Activated naive CD4-positive, alpha-beta T cell treated with Interleukin-2 at 50 U/mL for 16 hours (primary cell): ENCODE results near the gene PIKFYVE.
A peak's percentile ranks its signal among the peaks of the same experiment; 100 is the strongest.
"Not testable (repeated sequence)": the region's sequence is repeated elsewhere in the genome, so short reads cannot be mapped to it uniquely, and the experiment has no call there.

ENCODE experiments used
- DNase-seq: peaks from one replicate; pipeline ENCODE4 v3.0.0-alpha.2; 2020

Gene PIKFYVE

GRCh38 chr2:208363485-208363884, 97.4 kb downstream of the PIKFYVE start:
- DNase-seq: no peak

DNA sequence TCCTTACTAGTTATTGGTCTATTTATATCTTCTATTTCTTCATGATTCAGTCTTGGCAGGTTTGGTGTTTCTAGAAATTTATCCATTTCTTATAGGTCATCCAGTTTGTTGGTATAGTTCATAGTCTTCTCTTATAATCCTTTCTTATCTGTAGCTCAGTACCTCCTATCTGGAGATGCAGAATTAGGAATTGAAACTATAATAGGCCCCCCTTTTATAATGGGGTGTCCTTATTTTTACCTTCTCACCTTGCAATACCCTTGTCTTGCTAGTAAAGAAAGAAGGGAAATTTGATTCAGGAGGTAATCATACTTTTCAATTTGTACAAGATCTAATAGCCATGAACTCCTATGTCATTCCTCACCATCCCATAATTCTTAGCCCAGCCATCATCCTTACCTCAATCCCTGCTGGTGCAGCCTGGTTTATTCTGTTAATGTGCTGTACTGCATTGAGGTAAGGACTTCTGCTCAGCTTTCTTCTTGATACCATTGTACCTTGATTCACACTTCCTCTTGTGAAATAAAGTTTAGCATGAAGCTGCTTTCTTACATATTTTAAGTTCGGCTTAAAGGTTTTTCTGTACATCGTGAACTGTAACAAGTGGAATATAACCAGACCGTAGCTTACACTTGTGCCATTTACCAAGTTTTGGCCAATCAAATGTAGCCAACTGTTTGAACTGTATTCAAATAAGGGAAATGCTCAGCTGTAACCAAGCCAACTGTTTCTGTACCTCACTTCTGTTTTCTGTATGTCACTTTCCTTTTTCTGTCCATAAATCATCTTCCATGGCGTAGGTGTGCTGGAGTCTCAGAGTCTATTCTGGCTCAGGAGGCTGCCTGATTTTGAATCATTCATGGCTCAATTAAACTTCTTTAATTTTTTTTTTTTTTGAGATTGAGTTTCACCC, 100.4 kb downstream of the PIKFYVE start:
- no peak for DNase-seq

DNA sequence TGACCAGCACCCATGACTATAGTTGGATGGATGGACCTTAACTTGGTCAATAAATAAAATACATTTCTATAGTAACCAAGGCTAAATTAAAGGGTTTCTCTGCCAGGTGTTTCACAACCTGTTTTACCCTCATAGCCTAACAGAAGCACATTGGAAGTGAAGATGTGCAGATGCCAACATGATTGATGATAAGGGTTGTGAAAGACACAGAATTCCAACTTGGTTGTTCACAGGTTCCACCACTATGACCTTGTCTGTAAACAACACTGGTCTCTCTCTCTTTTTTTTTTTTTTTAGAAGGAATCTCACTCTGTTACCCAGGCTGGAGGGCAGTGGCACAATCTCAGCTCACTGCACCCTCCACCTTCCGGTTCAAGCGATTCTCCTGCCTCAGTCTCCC, 103.0 kb downstream of the PIKFYVE start:
- DNase-seq: no peak

DNA sequence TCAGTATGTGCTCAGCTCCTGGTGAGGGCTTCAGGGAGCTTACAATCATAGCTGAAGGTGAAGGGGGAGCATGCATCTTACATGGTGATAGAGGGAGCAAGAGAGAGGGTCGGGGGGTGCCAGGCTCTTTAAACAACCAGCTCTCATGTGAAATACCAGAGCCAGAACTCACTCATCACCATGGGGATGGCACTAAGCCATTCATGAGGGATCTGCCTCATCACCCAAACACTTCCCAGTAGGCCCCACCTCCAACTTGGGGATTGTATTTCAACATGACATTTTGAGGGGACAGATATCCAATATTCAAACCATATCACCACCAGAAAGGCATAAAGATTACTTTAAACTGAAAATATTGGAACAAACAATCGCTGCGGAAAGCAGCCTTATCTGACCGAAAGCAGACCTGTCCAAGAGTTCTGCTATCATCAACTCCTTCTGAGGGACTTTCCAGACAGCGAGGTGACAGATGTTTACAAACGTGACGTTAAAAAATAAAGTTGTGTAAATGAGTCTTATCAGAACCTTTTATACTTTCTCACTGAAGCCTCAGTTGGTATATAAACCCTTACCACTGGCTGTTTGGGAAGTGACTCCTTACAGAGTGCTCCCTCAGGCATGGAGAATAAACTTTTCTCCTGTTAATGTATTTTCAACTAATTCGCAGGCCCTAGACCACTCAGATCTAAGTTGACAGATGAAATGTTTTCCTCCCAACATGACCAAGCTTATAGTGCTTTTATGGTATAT, 105.0 kb downstream of the PIKFYVE start:
- no peak for DNase-seq

- no peak for DNase-seq
These were observed 105.5 kb downstream of the PIKFYVE start for GRCh38 chr2:208371634-208371935.

DNA sequence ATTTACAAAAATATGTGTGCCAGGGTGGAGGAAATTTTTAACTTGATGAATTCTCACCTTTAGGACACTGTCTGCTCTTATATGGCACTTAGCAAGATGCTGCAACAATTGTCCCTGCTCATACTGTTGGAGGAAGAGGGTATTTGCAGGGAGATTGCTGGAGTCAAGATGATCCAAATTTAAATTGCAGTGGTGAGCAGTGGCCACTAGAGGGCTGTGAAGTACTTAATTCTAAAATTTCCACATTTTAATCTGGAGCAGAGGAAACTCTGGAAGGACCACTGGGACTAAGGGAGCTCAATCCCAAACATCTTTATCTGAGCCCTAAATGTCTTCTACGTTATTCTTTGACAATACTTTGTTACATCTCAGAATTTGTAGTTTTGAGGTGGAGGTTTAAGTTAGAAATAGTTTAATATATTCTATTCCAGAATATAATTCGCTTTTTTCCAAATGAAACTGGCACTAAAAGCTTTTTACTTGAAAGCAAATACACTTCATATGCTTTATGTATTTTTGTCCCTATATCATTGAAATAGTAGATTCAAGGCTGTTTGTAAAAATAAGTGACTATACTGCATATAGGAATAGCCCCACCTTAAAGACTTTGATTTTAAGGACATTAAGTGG, 107.5 kb downstream of the PIKFYVE start:
- peak; percentile 11 for DNase-seq

DNA sequence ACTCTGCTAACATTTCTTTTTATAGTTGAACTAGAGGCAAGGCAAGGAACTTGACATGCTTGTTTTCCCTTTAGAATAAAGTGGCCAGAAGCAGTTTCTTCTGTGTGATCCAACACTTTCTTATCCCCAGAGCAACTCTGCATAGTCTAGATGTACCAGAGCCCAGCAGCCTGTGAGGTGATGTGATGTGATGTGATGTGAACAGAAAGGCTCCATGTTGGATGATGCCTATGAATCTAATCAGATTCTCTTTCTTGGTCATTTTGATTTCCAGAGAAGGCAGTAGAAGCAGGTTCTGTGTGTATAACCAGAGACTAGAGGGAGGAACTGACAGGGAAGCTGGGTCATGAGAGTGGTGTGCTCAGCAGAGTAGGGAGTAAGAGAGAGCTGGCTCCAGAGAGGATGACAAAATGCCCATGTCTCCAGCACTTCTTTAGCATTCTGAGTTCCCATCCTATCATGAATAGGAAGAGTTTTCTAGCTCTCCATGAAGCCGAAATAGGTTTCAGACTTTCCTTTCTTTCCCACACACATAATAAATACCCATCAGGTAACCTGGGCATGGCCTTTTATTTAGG, 109.5 kb downstream of the PIKFYVE start:
- no peak for DNase-seq

DNA sequence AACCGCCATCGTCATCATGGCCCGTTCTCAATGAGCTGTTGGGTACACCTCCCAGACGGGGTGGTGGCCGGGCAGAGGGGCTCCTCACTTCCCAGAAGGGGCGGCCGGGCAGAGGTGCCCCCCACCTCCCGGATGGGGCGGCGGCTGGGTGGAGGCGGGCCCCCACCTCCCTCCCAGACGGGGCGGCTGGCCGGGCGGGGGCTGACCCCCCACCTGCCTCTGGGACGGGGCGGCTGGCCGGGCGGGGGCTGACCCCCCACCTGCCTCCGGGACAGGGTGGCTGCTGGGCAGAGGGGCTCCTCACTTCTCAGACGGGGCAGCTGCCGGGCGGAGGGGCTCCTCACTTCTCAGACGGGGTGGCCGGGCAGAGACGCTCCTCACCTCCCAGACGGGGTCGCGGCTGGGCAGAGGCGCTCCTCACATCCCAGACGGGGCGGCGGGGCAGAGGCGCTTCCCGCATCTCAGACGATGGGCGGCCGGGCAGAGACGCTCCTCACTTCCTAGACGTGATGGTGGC, 111.3 kb downstream of the PIKFYVE start:
- not testable (repeated sequence) for DNase-seq

GRCh38 chr2:208379192-208379591, 113.1 kb downstream of the PIKFYVE start:
- DNase-seq: no peak

DNA sequence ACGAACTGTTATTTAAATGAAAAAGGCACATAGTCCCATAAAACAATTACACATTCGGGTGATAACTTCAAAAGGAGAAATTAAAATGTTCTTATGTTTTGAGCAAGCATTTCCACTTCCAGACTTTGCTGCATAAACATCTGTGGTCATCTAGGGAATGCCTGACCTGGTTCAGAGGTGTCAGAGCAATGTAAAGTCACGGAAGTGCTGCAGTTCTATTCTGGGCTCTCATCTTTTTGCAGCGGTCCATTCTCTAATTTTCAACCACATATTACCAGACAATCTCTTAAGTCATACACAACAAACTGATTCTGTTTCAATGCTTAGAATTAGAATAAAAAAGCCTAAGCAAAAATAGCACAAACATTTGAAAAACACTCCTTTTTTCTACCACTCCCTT, 118.6 kb downstream of the PIKFYVE start:
- DNase-seq: no peak

DNA sequence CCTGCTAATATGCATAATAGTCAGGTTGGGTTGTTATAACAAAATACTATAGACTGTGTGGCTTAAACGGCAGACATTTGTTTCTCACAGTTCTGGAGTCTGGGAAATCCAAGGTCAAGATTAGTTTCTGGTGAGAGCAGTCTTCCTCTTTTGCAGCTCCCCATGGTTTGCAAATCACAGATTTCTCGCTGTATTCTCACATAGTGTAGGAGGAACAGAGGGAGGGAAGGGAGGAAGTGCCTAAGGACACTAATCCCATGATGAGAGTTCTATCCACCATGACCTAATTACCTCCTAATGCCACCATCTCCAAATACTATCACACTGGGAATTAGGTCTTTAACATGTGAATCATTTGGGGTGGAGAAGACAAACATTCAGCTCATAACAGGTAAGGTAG, 120.5 kb downstream of the PIKFYVE start:
- DNase-seq: no peak

DNA sequence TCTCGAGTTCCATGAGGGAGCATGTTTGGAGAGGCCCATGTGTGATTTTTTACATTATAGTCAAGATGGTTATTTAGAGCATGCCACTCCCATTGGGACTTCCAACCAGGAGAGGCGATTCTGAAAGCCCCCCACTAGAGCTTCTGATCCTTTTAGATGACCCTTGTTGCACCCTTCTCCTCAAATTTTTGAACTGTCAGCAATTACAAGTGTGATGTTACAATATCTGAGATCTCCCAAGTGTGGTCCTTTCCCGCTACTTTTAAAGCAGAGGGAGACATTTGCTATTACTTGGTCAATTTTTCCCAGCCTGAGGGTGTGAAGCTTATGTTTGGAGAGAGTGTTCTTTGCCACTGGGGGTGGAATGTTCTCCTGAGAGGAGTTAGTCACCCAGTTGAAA, 123.9 kb downstream of the PIKFYVE start:
- no peak for DNase-seq

DNA sequence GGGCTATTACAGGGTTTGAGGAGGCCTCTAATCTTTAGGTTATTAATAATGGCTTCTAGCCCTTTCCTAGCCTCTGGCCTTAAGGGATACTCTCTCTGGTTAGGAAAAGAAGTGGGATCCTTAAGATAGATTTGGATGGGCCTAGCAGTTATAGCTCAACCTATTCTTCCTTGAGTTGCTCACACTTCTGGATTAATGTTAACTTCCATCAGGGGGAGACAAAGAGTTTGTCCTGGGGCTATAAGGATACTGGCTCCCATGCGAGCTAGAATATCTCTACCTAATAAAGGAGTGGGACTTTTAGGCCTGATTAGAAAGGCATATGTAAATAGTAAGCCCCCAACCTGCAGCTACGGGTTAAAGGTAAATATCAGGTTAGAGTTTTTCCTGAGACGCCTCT, 126.2 kb downstream of the PIKFYVE start:
- no peak for DNase-seq

DNA sequence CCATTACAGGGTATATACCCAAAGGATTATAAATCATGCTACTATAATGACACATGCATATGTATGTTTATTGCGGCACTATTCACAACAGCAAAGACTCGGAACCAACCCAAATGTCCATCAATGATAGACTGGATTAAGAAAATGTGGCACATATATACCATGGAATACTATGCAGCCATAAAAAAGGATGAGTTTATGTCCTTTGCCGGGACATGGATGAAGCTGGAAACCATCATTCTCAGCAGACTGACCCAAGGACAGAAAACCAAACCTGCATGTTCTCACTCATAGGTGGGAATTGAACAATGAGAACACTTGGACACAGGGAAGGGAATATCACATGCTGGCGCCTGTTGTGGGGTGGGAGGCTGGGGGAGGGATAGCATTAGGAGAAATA, 130.7 kb downstream of the PIKFYVE start:
- not testable (repeated sequence) for DNase-seq

DNA sequence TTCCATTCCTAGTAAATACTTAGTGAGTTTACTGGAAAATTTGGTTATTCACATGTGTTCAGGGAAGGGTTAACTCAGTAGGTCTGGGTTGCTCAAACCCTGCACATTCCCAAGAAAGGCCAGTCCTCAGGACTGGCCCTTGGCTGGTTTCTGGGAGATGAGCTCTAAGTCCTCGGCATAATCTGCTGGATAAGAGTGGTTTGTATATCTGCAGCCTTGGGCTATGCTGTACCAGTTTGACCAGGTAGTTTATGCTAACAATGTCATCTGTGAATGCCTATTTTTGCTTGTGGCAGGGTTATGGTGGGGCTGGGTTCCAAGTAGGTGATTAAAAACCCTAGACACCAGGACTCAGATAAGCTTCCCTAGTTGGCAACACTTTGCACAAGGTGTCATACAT, 133.1 kb downstream of the PIKFYVE start:
- no peak for DNase-seq

DNA sequence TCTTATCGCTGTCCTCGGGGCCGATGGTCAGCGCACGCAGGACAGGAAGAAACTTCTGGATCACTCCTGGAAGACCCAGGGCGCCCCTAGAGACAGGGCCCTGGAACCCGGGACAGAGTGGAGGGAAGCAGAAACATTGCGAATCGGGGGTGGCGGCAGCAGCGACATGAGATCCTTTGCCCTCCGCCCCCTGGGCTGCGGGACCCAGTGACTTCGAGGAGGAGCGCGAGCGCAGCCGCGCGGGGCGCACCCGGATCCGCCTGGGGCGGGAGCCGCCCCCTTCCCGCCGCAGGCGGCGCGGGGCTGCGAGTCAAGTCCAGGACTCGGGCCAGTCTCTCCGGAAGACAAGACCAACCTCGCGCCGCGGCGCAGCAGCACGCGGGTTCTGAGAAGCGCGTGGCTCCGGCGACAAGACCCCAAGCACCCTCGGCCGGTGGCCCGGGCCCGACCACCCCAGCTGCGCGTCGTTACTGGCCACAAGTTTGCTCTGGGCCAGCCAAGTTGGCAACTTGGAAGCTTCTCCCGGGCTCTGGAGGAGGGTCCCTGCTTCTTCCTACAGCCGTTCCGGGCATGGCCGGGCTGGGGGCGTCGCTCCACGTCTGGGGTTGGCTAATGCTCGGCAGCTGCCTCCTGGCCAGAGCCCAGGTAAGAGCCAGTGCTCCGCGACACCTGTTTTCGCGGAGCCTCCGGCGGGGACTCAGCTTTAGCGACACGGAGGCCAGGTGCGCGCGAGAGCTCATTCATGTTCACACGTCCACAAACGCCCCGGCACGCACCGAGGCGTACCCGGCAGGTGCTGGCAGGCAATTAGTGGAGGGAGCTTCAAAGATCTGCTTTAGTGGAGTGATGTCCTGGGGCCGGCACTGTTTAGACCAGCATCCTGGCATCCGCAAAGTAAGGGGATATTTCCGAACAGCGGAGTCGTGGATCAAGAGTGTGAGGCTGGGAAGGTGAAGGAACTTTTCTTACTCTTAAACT, 140.7 kb downstream of the PIKFYVE start, which contains the start of gene PTH2R:
PTH2R (plus strand) TSS at position 319 of the 978 bp plus-strand sequence; CDS start at position 571, 252 bp downstream.
- no peak for DNase-seq

GRCh38 chr2:208407667-208408066, 141.6 kb downstream of the PIKFYVE start:
- no peak for DNase-seq
